Endothelial cell of hepatic sinusoid (primary cell): ENCODE data around the gene RAB44.

ENCODE experiments used
- in situ Hi-C: cut with HindIII; loops from 2 replicates; pipeline ENCODE4 v1.10.0; 2017; ENCODE audit warnings: low sequenced_read_pairs

RAB44 gene

GRCh38 chr6:36727505-36728021, 29.9 kb downstream of the RAB44 start:
- in situ Hi-C loops = no loop called here

GRCh38 chr6:36728289-36729160, 30.9 kb downstream of the RAB44 start:
- in situ Hi-C loops = no loop called here

- in situ Hi-C loops = no loop called here
Observed at GRCh38 chr6:36729161-36729524, 31.5 kb downstream of the RAB44 start.

DNA sequence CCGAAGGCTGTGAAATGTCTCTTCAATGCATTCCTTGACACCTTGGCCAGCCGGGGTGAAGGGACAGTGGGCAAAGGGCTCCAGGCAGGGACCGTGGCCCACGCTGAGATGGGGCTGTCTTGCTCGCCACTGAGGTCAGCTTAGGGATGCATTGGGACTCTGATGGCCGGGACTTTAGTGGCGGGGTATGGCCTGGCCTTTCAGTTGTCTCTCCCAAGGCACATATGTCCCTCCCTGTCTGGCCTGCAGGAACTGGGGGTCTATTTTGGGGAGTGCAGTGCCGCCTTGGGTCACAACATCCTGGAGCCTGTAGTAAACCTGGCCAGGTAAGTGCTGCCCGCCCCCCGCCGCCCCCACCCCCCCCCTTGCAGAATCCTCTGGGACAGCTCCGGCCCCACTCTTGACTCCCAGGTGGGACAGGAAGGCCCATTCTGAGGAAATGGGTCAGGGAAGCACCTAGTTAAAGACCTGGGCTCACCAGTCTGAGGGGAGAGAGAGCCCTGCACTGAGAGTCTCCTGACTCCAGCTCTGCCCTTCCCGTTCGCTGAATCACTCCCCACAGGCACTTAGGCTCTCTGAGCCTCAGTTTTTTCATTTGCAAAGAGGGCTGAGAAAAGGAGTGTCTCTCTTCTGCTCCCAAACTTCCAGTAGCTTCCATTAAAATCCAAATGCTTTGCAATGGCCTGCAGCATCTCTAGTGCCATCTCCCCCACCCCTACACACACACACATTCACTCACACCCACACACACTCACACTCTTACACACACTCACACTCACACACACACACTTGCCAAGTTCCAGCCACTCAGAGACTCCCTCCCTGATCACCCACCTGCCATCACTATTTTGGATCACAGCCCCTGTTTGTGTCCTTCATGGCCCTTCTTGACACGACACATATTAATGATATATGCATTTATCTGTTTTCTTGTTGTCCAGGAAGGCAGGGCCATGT, 33.1 kb downstream of the RAB44 start:
- in situ Hi-C loops = no loop called here

DNA sequence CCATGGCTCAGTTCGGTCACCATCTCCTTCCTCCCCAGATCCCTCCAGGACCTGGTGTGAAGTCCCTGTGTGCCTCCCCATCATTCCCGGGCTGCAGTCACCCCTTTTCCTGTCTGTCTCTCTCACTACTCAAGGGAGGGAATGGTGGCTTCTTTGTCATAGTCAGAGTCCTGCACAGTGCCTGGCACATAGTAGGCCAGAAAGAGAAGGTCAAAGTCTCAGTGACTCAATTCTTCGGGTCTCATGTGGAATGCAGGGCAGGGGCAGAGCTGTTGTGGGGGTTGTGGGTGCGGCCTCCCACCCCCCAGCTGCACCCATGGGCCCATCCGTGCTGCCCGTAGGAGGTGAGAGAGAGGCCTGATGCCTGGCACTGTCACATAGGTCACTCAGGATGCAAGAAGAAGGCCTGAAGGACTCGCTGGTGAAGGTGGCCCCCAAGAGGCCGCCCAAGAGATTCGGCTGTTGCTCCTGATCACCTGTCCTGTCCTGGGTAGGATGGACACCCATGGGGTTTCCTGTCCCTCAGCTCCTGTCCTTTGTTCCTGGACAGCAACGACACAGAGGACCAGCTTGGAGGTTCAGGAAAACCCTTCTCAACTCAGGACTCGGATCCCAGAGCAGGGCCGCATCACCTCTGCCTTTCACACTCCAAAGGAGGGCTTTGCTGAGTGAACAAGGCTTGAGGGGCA, 34.1 kb downstream of the RAB44 start:
- in situ Hi-C loops = no loop called here

- in situ Hi-C loops = no loop called here
Observed at GRCh38 chr6:36733300-36733699, 35.7 kb downstream of the RAB44 start.

- in situ Hi-C loops = loop anchor here (5.0 kb wide), 1 partner anchor 52 kb away; no protein-coding TSS in a partner anchor
Observed at GRCh38 chr6:36734486-36735060, 36.9 kb downstream of the RAB44 start.

DNA sequence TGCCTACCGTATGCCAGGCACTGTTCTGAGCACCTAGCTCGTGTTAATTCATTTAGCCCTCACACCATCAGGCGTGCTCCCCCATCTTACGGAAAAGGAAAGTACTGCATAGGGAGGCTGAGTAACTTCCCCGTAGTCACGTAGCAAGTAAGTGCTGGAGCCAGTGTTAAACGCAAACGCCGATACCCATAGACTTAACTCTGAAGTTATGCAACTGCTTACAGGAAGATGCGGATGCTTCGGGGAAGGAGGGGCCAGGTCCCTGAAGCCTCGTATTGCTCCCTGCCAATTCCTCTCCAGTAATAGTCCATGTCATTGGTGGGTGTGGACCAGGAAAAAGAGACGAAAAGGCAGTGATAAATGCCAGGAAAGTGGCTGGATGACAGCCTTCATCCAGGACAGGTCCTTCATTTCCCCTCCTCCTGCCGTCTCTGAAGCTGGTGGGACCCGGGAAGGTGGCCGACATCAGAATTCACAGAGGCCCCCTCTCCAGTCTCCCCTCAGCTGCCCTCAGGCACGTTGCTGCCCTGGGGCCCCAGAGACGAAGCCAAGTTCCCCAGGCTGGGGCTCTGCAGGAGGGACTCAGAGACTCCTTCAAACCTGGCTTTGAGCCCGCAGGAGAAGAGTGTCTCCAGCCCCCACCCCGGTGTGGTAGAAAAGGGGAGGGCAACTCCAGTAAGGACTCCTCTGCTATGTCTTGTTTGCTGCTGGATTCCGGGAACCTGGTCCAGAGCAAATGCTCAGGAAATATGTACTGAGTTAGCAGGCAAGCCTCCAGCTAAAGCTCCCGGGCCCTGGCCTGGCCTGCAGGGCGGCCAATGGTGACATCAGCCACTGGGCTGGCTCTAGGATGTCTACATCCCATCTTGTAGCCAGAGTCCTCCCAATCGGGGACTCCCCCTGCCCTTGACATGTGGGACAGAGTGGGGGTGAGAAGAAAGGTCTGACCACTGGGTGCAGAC, 37.8 kb downstream of the RAB44 start:
- in situ Hi-C loops = loop anchor here (5.0 kb wide), 1 partner anchor 53 kb away; no protein-coding TSS in a partner anchor

DNA sequence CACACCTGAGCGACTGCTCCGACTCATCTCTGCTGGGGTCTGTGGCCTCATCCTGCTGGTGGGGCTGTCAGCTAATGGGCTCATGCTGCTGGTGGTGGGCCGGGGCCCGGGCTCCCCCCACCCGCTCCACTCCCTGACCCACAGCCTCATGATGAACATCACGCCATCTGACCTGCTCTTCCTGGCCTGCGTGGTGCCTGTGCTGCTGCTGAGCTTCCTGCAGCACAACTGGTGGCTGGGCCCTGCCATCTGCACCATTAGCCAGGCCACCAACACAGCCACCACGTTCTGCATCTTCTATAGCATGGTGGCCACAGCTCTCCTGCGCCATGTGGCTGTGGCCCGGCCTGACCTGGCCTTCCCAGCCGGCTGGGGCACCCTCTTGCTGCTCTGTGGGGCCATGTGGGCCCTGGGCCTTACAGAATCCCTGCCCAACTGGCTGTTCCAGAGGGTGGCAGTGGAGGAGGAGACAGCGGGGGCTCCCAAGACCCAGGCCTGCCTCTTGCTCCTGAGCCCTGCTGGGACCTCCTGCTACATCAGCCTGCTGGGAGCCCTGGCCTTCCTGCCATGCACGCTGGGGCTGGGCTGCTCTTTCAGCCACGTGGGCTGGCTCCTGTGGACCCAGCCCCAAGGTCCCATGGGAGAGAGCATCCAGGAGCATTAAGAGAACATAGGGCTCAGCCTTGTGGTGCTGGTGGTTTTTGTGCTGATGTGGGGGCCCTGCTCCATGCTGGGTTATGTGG, 39.6 kb downstream of the RAB44 start:
- in situ Hi-C loops = loop anchor here (5.0 kb wide), 1 partner anchor 55 kb away; no protein-coding TSS in a partner anchor

DNA sequence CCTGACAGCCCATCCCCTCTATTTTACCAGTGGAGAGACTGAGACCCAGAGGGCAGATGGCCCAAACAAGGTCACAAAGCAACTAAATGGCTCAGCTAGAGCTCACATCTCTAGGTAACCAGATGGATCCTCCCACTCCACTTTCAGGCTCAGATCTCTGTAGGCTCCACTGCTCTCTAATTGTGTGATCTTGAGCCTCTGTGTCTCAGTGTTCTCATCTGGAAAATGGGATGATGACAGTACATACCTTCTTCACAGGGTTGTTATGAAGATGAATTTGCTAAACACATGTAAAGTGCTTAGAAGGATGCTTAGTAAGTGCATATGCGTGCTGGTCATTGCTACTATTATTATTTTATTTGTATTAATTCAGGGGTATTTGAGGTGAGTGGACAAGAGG, 40.5 kb downstream of the RAB44 start:
- in situ Hi-C loops = loop anchor here (5.0 kb wide), 1 partner anchor 56 kb away; no protein-coding TSS in a partner anchor

DNA sequence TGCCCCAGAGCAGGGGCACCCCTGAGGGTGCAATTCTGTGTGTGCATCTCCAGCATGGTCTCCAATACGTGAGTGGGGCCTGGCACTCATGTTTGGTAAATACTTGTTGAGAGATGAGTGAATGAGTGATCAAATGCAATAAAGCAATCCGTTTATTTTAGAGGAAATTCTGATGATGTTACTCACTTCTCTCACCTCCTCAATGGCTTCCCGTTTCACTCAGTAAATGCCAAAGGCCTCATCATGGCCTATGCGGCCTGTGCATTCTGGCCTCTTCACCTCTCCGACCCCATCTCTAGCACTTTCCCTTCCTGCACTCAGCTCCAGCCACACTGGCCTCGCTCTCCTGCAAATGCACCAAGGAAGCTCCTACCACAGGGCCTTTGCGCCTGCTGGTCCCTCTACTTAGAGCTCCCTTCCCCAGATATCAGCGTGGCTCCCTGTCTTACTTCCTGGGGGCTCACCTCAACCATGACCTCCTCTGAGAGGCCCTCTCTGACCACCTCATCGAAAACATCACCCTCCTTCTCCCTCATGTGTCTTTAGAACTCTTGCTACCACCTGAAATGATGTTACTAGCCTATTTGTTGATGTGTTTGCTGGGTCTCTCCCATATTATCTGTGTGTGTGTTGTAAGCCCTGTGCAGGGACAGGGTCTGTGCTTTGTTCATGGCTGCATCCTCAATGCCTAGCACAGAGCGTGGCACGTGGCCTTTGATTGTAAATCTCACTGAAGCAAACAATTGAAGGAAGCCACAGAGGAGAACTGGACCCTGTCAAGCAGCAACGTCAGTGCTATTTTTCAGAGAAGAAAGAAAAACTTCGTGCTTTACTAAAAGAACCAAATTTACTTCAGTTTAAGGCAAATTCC, 42.6 kb downstream of the RAB44 start:
- in situ Hi-C loops = loop anchor here (5.0 kb wide), 1 partner anchor 58 kb away; no protein-coding TSS in a partner anchor

GRCh38 chr6:36740818-36741179, 43.2 kb downstream of the RAB44 start:
- in situ Hi-C loops = no loop called here

DNA sequence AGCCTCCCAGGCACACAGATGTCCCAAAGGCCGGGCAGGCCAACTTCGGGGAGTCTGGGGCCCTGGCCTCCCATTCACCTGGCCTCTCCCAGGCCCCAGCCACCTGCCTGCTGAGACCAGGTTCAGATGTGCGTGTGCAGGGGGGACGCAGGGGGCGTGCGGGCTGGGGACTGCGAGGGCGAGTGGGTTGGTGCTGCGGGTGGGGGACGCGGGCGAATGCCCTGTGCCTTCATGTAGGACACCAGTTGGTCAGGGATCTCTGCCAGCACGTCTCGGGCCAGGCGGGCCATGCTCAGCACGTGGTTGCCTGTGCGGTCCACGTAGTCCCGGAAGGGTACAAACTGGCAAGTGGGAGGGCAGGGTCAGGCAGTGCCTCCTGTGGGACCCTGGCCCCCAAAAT, 44.5 kb downstream of the RAB44 start:
- in situ Hi-C loops = no loop called here

DNA sequence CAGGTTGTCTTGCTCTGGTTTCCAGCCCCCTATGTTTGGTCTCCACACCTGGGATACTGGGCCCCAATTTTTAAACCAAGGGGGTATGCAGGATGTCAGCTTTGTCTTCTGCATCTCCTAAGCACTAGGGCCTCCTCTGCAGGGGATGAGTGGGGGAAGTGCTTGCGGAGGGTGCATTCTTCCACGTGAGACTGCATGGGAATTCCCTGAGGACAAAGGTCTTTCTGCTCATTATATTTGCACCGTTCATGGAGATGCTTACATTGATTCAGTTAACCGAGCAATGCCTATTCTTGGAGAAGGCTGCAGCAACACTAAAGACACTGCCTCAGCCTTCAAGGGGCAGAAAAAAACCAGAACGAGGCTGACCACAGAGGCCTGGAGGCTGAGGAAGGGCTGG, 45.4 kb downstream of the RAB44 start:
- in situ Hi-C loops = no loop called here

- in situ Hi-C loops = no loop called here
Observed at GRCh38 chr6:36743538-36744303, 46.1 kb downstream of the RAB44 start.

GRCh38 chr6:36744304-36744673, 46.7 kb downstream of the RAB44 start:
- in situ Hi-C loops = no loop called here

- in situ Hi-C loops = no loop called here
Observed at GRCh38 chr6:36745283-36745682, 47.7 kb downstream of the RAB44 start.
